Sigmoid colon (tissue), 7 donors: ENCODE results near the gene LENEP. TPM values are rescaled to one million over a fixed set of nuclear protein-coding genes. Genes with fewer than 3 reads are reported as not detected.

Source experiments
- DNase-seq: peaks from one replicate; pipeline ENCODE4 v3.0.0-alpha.2; 2019
- H3K27ac ChIP-seq, 4 donors: fragments of 200-600 bp; sonication (generic); one replicate each; pipeline ENCODE4 v1.5.1; 2016 to 2019; ENCODE audit warnings: mild to moderate bottlenecking in 1 of 4
- H3K27me3 ChIP-seq, 3 donors: fragments of 200-600 bp; sonication (generic); one replicate each; pipeline ENCODE4 v1.5.1; 2019; ENCODE audit warnings: mild to moderate bottlenecking in 1 of 3
- H3K36me3 ChIP-seq, 4 donors: fragments of 200-600 bp; sonication (generic); one replicate each; pipeline ENCODE4 v1.5.1; 2016 to 2019
- H3K4me1 ChIP-seq, 4 donors: fragments of 200-600 bp; sonication (generic); one replicate each; pipeline ENCODE4 v1.5.1; 2017 to 2019
- H3K4me3 ChIP-seq, 4 donors: fragments of 200-600 bp; sonication (generic); one replicate each; pipeline ENCODE4 v1.5.1; 2017 to 2019; ENCODE audit warnings: mild to moderate bottlenecking in 2 of 4, moderate library complexity in 1 of 4
- H3K9me3 ChIP-seq, 4 donors: fragments of 200-600 bp in 3 of 4; sonication (generic) in 3 of 4; one replicate each; pipeline versions ENCODE4 v1.5.1 to v1.6.1; 2013 to 2019
- CTCF ChIP-seq, 4 experiments: fragments of 450-650 bp in 3 of 4; fragments of 200-600 bp in 1 of 4; IDR thresholded peaks; one replicate each; pipeline ENCODE4 v1.5.1; 2016 to 2019; ENCODE audit warnings: antibody characterized with exemption in 4 of 4, mild to moderate bottlenecking in 3 of 4, moderate library complexity in 2 of 4
- EP300 ChIP-seq, 4 donors: sonication (generic); formaldehyde crosslinking; IDR thresholded peaks; one replicate each; pipeline ENCODE4 v1.6.1; 2017; ENCODE audit warnings: antibody characterized with exemption in 4 of 4
- POLR2A ChIP-seq, 2 donors: fragments of 450-650 bp; IDR thresholded peaks; one replicate each; pipeline ENCODE4 v1.6.1; 2016; ENCODE audit warnings: antibody characterized with exemption in 2 of 2, mild to moderate bottlenecking in 2 of 2, moderate library complexity in 2 of 2
- POLR2AphosphoS5 ChIP-seq, 4 donors: sonication (generic); formaldehyde crosslinking; IDR thresholded peaks; one replicate each; pipeline ENCODE4 v1.6.1; 2017; ENCODE audit warnings: antibody characterized with exemption in 4 of 4
- WGBS, 2 donors: extraction: QIAGEN DNeasy Blood & Tissue Kit; methylation state at CpG; one replicate each; pipeline ENCODE4 v1.1.7; 2013; 5-methylcytosine and 5-hydroxymethylcytosine counted together
- intact Hi-C: fragments of 100-400 bp; cut with DNase I; formaldehyde crosslinking; loops from one replicate; pipeline ENCODE4 v1.15.1; 2023
- polyA plus RNA-seq, 3 donors: library from polyadenylated mRNA; stranded (reverse); fragments of 200-250 nt; gene quantifications; one replicate each; pipeline ENCODE4 v1.2.3, GENCODE V29; 2013
- total RNA-seq, 4 donors: library from RNA; depleted of rRNA; stranded (reverse); fragments of >200 nt; gene quantifications; one replicate each; pipeline ENCODE4 v1.1.0, GENCODE V29; 2016
- donor health status: healthy with polysubstance abuse.
- donor health status: Bipolar disorder and iron deficiency.
- donor health status: healthy.

Gene LENEP
- total and polyA plus RNA-seq, 7 donors, result 0.39 TPM; not detected in 6

DNA sequence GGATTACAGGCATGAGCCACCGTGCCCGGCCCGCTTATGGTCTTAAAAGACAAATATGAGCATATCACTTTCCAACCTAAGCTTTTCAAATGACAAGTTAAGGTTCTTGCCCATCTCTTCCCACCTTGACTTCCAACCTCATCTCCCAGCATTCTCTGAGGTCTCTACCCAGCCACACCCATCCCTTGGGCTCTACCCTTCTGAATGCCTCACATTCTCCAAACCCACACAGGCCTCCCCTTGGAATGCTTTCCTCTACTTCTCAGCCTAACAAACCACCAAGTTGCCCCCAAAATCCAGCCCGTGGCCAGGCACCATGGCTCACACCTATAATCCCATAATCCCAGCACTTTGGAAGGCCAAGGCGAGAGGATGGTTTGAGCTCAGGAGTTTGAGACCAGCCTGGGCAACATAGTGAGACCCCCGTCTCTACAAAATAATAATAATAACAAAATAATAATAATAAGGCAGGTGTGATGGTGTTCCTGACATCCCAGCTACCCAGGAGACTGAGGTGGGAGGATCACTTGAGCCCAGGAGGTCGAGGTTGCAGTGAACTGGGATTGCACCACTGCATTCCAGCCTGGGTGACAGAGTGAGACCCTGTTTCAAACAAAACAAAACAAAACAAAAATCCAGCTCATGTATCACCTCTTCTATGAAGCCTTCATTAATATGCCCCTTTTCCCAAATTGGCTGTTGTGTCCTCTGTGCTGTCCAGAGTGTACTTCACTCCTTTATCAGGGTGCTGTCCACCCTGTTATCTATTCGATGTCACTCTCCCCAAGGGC, 28.9 kb downstream of the LENEP start:
- no peak overlapping the region for H3K4me3 ChIP-seq
- TF ChIP-seq POLR2A (IDR thresholded peaks at IDR 0.05), result no peak
- TF ChIP-seq EP300 (IDR thresholded peaks at IDR 0.05), result no peak
- no peak for TF ChIP-seq POLR2AphosphoS5 (IDR thresholded peaks at IDR 0.05)
- no peak for TF ChIP-seq CTCF (IDR thresholded peaks at IDR 0.05)
- WGBS, 2 donors, result 84 to 86% methylated on average over 8 of the region's 8 CpGs
- peaks cover 0 to 12% (median 10%) of the 10 kb centered on the region in 4 donors for H3K4me1 ChIP-seq
- H3K36me3 ChIP-seq, result no peaks in the 10 kb centered on the region
- H3K27ac ChIP-seq, result no peak overlapping the region
- no peak for DNase-seq
- intact Hi-C loops, result no loop called here
- no peaks in the 10 kb centered on the region for H3K27me3 ChIP-seq
- no peaks in the 10 kb centered on the region for H3K9me3 ChIP-seq

- no peak overlapping the region for H3K27ac ChIP-seq
- DNase-seq, result no peak
- TF ChIP-seq POLR2AphosphoS5 (IDR thresholded peaks at IDR 0.05), result no peak
- TF ChIP-seq CTCF (IDR thresholded peaks at IDR 0.05), result no peak
- no peak for TF ChIP-seq EP300 (IDR thresholded peaks at IDR 0.05)
- no peak for TF ChIP-seq POLR2A (IDR thresholded peaks at IDR 0.05)
- H3K36me3 ChIP-seq, result no peaks in the 10 kb centered on the region
- intact Hi-C loops, result no loop called here
- 21 to 67% methylated on average over 4 of the region's 4 CpGs for WGBS, 2 donors
- H3K4me3 ChIP-seq, result no peak overlapping the region
- H3K27me3 ChIP-seq, result no peaks in the 10 kb centered on the region
- peaks cover 0 to 7% (median 6%) of the 10 kb centered on the region in 4 donors for H3K4me1 ChIP-seq
- H3K9me3 ChIP-seq, result no peaks in the 10 kb centered on the region
These were observed 29.5 kb downstream of the LENEP start for GRCh38 chr1:155022927-155023236.

GRCh38 chr1:155023627-155024026, 30.2 kb downstream of the LENEP start:
- H3K36me3 ChIP-seq, result no peaks in the 10 kb centered on the region
- H3K4me3 ChIP-seq, result no peak overlapping the region
- 88 to 93% methylated on average over 5 of the region's 5 CpGs for WGBS, 2 donors
- intact Hi-C loops, result no loop called here
- H3K9me3 ChIP-seq, result no peaks in the 10 kb centered on the region
- H3K4me1 ChIP-seq, result no peaks in the 10 kb centered on the region
- TF ChIP-seq CTCF (IDR thresholded peaks at IDR 0.05), result no peak
- TF ChIP-seq POLR2AphosphoS5 (IDR thresholded peaks at IDR 0.05), result no peak
- TF ChIP-seq EP300 (IDR thresholded peaks at IDR 0.05), result no peak
- TF ChIP-seq POLR2A (IDR thresholded peaks at IDR 0.05), result no peak
- H3K27me3 ChIP-seq, result no peaks in the 10 kb centered on the region
- no peak for DNase-seq
- H3K27ac ChIP-seq, result no peak overlapping the region

DNA sequence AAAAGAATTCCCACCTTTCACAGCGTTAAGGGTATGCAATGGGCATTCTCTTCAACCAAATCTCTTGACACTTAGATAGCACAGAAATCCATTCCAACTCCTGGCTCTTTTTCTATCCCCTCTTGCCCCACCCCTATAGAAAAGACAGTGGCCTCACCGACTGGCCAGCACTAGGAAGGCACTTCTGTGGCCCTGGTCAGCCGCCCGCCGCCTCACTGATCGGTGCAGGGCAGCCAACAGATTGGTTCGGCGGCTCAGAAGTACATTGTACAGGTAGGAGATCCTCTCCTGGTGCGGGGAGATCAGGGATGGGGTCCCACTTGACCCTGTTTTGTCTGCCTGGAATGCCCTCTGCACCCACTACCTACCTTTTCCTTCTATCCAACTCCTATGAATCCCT, 30.9 kb downstream of the LENEP start:
- TF ChIP-seq POLR2AphosphoS5 (IDR thresholded peaks at IDR 0.05) (no peak), CTCF (IDR thresholded peaks at IDR 0.05) (no peak), POLR2A (IDR thresholded peaks at IDR 0.05) (no peak), EP300 (IDR thresholded peaks at IDR 0.05) (no peak)

GRCh38 chr1:155026154-155026553, 32.8 kb downstream of the LENEP start:
- no peaks in the 10 kb centered on the region for H3K9me3 ChIP-seq
- H3K27me3 ChIP-seq, result no peaks in the 10 kb centered on the region
- H3K4me3 ChIP-seq, result no peak overlapping the region
- intact Hi-C loops, result no loop called here
- no peak for TF ChIP-seq POLR2A (IDR thresholded peaks at IDR 0.05)
- no peak for TF ChIP-seq CTCF (IDR thresholded peaks at IDR 0.05)
- no peak for TF ChIP-seq EP300 (IDR thresholded peaks at IDR 0.05)
- no peak for TF ChIP-seq POLR2AphosphoS5 (IDR thresholded peaks at IDR 0.05)
- H3K4me1 ChIP-seq, result no peaks in the 10 kb centered on the region
- WGBS, 2 donors, result 84 to 85% methylated on average over 9 of the region's 9 CpGs
- no peak overlapping the region for H3K27ac ChIP-seq
- H3K36me3 ChIP-seq, result no peaks in the 10 kb centered on the region
- DNase-seq, result no peak

More for the DNA sequence above, 30.9 kb downstream of the LENEP start:
- no peak for DNase-seq
- H3K27ac ChIP-seq, result no peak overlapping the region
- H3K4me1 ChIP-seq, result no peaks in the 10 kb centered on the region
- intact Hi-C loops, result no loop called here
- H3K27me3 ChIP-seq, result no peaks in the 10 kb centered on the region
- no peak overlapping the region for H3K4me3 ChIP-seq
- 88 to 95% methylated on average over 9 of the region's 9 CpGs for WGBS, 2 donors
- no peaks in the 10 kb centered on the region for H3K36me3 ChIP-seq
- H3K9me3 ChIP-seq, result no peaks in the 10 kb centered on the region
